K562 (cell line): ENCODE data around the gene SDCBP2. TPM values are rescaled to one million over a fixed set of nuclear protein-coding genes. Genes with fewer than 3 reads are reported as not detected.

Source experiments
- ATAC-seq: fragments of 200-7000 bp; cut with Tn5 transposase; 3 replicates; pipeline ENCODE4 v1.9.1; 2020; ENCODE audit warnings: moderate library complexity
- BruUV-seq: library from RNA; stranded (reverse); fragments of 400-500 nt; replicated peaks from 2 replicates; lab custom pipeline; 2021; lab: Mats Ljungman, UMichigan
- CTCF ChIA-PET: fragments of 300-600 bp; formaldehyde crosslinking; extraction: SDS; loops from one replicate; lab custom pipeline; 2021; ENCODE audit warnings: low intra/inter-chr PET ratio; lab: Yijun Ruan, JAX
- POLR2A ChIA-PET: fragments of 300-600, 350-650 bp; sonication (Branson Sonifier 250); formaldehyde crosslinking; extraction: SDS; loops from one replicate; lab custom pipeline; 2021; ENCODE audit warnings: antibody characterized with exemption, inconsistent platforms; lab: Yijun Ruan, JAX
- DNase-seq, 4 experiments: peaks; one replicate each; pipeline versions ENCODE4 v3.0.0 to v3.0.0-alpha.2; 2011 to 2018; ENCODE audit warnings: low spot score in 3 of 4, mixed read lengths in 3 of 4; ENCODE audit errors: extremely low read depth in 1 of 4
- FAIRE-seq: peaks from 2 replicates; lab custom pipeline; 2011; peaks lifted over from hg19 to GRCh38; lab: Jason Lieb, UNC
- H2AFZ ChIP-seq: 2 replicates; pipeline ENCODE4 v1.6.0; 2011; ENCODE audit warnings: low read depth, low read length, control low read depth, inconsistent platforms
- H3K27ac ChIP-seq: fragments of 200-600 bp; 3 replicates; pipeline ENCODE4 v1.8.0; 2011; ENCODE audit warnings: low read depth, mild to moderate bottlenecking, control low read depth, inconsistent platforms, low read length, moderate library complexity, mixed read lengths; ENCODE audit errors: extremely low read depth
- H3K27me3 ChIP-seq, 2 experiments: fragments of 300-600 bp in 1 of 2; 2 replicates in 1 of 2; 3 replicates in 1 of 2; pipeline versions ENCODE4 v1.6.0 to v1.8.0; 2011; ENCODE audit warnings: inconsistent platforms in 2 of 2, low read length in 2 of 2, mild to moderate bottlenecking in 1 of 2, mixed read lengths in 1 of 2, moderate library complexity in 1 of 2; ENCODE audit not compliant: control insufficient read depth in 2 of 2, insufficient read depth in 2 of 2
- H3K36me3 ChIP-seq: fragments of 300-600 bp; 3 replicates; pipeline ENCODE4 v1.8.0; 2011; ENCODE audit warnings: mild to moderate bottlenecking, low read length, inconsistent platforms; ENCODE audit not compliant: control insufficient read depth, insufficient read depth
- H3K4me1 ChIP-seq, 2 experiments: fragments of 200-600 bp in 1 of 2; replicated peaks in 1 of 2; 2 replicates in 1 of 2; 3 replicates in 1 of 2; pipeline versions ENCODE4 v1.5.1 to v1.8.0; 2011; ENCODE audit warnings: inconsistent platforms in 2 of 2, low read length in 2 of 2, mild to moderate bottlenecking in 1 of 2, mixed read lengths in 1 of 2, moderate library complexity in 1 of 2; ENCODE audit not compliant: control insufficient read depth in 2 of 2, insufficient read depth in 2 of 2
- H3K4me2 ChIP-seq: 2 replicates; pipeline ENCODE4 v1.6.1; 2011; ENCODE audit warnings: low read length, control low read depth, inconsistent platforms, mixed read lengths; ENCODE audit not compliant: insufficient read depth
- H3K4me3 ChIP-seq: fragments of 200-600 bp; sonication (generic), shearing (Covaris generic); 2 replicates; pipeline ENCODE4 v1.5.1; 2016; ENCODE audit warnings: control low read depth, inconsistent platforms
- H3K79me2 ChIP-seq: fragments of 200-600 bp; 3 replicates; pipeline ENCODE4 v1.8.0; 2011; ENCODE audit warnings: low read length, inconsistent platforms; ENCODE audit not compliant: control insufficient read depth, insufficient read depth
- H3K9ac ChIP-seq, 2 experiments: 2 replicates each; pipeline versions ENCODE4 v1.6.0 to v1.6.1; 2011; ENCODE audit warnings: low read depth in 2 of 2, low read length in 2 of 2, control low read depth in 1 of 2, inconsistent platforms in 1 of 2, mild to moderate bottlenecking in 1 of 2, mixed read lengths in 1 of 2; ENCODE audit not compliant: insufficient read depth in 1 of 2
- H3K9me1 ChIP-seq: one replicate; pipeline ENCODE4 v1.6.0; 2011; ENCODE audit warnings: inconsistent platforms, mild to moderate bottlenecking, low read length, moderate library complexity; ENCODE audit not compliant: control insufficient read depth, insufficient read depth
- H3K9me3 ChIP-seq: replicated peaks from 2 replicates; pipeline ENCODE4 v1.5.1; 2011; ENCODE audit warnings: low read depth, low read length, inconsistent platforms; ENCODE audit not compliant: control insufficient read depth, insufficient read depth
- H4K20me1 ChIP-seq: replicated peaks from 2 replicates; pipeline ENCODE4 v1.6.1; 2011; ENCODE audit warnings: low read length, inconsistent platforms, mixed read lengths; ENCODE audit not compliant: control insufficient read depth, insufficient read depth
- NCOA2 ChIP-seq, 2 experiments: fragments of 450-650 bp; IDR thresholded peaks; 2 replicates each; pipeline ENCODE4 v1.6.1; 2018; ENCODE audit warnings: mild to moderate bottlenecking in 2 of 2, moderate library complexity in 1 of 2; ENCODE audit not compliant: partially characterized antibody in 2 of 2
- SLC30A9 ChIP-seq: fragments of 250-450 bp; sonication (Bioruptor Pico); IDR thresholded peaks from 2 replicates; pipeline ENCODE4 v1.8.0; 2022; ENCODE audit warnings: mild to moderate bottlenecking, moderate library complexity
- SMAD3 ChIP-seq: fragments of 450-650 bp; formaldehyde crosslinking; conservative IDR thresholded peaks from 2 replicates; pipeline ENCODE4 v1.4.0; 2020; ENCODE audit warnings: mild to moderate bottlenecking
- SRSF3 ChIP-seq: fragments of 200-400 bp; formaldehyde crosslinking; IDR thresholded peaks from 2 replicates; pipeline ENCODE4 v1.6.1; 2016; ENCODE audit warnings: mild to moderate bottlenecking, low read length, moderate library complexity; ENCODE audit not compliant: insufficient read depth
- STAT5B ChIP-seq: fragments of 250-450 bp; sonication (Bioruptor Pico); IDR thresholded peaks from 2 replicates; pipeline ENCODE4 v1.8.0; 2021; ENCODE audit warnings: mild to moderate bottlenecking, inconsistent platforms
- ZNF239 ChIP-seq: fragments of 250-450 bp; sonication (Bioruptor Pico); IDR thresholded peaks from 2 replicates; pipeline ENCODE4 v1.4.0; 2020; ENCODE audit warnings: mild to moderate bottlenecking
- ZNF263 ChIP-seq: sonication (generic); formaldehyde crosslinking; IDR thresholded peaks from 2 replicates; pipeline ENCODE4 v1.8.0; 2022; ENCODE audit warnings: mild to moderate bottlenecking, missing genetic modification reagents, borderline replicate concordance
- ZNF561 ChIP-seq: fragments of 450-650 bp; formaldehyde crosslinking; conservative IDR thresholded peaks from 2 replicates; pipeline ENCODE4 v1.4.0; 2020; ENCODE audit warnings: mild to moderate bottlenecking, moderate library complexity
- WGBS: fragments of 100-300 bp; shearing (Covaris generic); methylation state at CpG from one replicate; pipeline ENCODE4 v1.1.6; 2016; ENCODE audit warnings: low coverage, mixed read lengths; ENCODE audit not compliant: insufficient coverage; ENCODE audit errors: missing lambda C conversion rate; 5-methylcytosine and 5-hydroxymethylcytosine counted together
- in situ Hi-C: fragments of 300-500 bp; cut with MboI; formaldehyde crosslinking; loops from 4 replicates; pipeline ENCODE4 v1.15.0; 2018; ENCODE audit warnings: inconsistent platforms, mixed read lengths
- intact Hi-C: fragments of 100-400 bp; cut with micrococcal nuclease; formaldehyde crosslinking; loops from 2 replicates; pipeline ENCODE4 v1.14.2; 2022
- polyA plus RNA-seq, 8 experiments: library from polyadenylated mRNA; depleted of rRNA in 4 of 8; stranded (reverse) in 5 of 8; unstranded in 3 of 8; fragments of >200 nt; fragmentation: Nextera tagmentation in 2 of 8; fragmentation: Illumina TruSeq in 1 of 8; extraction: Ambion mirVana in 2 of 8; extraction: Trizol in 1 of 8; gene quantifications; 2 replicates each; pipeline versions ENCODE4 v1.2.1 to v1.2.3, GENCODE V29; 2011 to 2014; ENCODE audit warnings: inconsistent platforms in 1 of 8, missing spikeins in 1 of 8
- total RNA-seq, 7 experiments: library from RNA; depleted of rRNA in 6 of 7; stranded (reverse); fragments of >200 nt in 6 of 7; fragmentation: Illumina TruSeq in 2 of 7; extraction: Trizol in 2 of 7; gene quantifications; 2 replicates each; pipeline versions ENCODE4 v1.2.1 to v1.2.3, GENCODE V29; 2011 to 2021; ENCODE audit warnings: low replicate concordance in 1 of 7

The SDCBP2 gene
- total and polyA plus RNA-seq, 9 of the 15 experiments (the other 6 are each of a cell fraction or from before 2014, with no cell fraction given): 0.06 to 1.2 (median 0.80) TPM

DNA sequence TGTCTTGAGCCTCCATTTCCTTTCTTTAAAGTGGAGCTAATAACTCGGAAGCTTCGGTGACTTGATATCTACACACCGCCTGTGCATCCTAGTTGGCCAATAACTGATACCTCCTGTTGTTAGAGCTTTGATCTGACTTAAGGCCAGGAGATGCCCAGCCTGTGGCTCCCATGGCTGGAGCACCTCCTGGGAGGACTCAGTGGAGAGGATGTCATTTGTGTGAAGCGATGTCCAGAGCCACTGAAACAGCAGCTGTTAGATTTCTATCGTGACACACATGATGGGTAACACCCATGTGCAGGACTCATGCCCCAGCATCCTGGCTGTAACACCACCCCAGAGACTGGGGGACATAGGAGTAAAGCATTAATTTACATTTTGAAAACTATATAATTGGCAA, 30.8 kb downstream of the SDCBP2 start:
- Histone ChIP-seq H3K4me2 (no peak overlapping the region), H3K9me3 (no peaks in the 10 kb centered on the region), H4K20me1 (no peaks in the 10 kb centered on the region; the same call in 1 of the 2 replicates), H3K27ac (no peak overlapping the region), H3K9me1 (no peaks in the 10 kb centered on the region), H3K79me2 (no peaks in the 10 kb centered on the region), H3K4me1 (peaks cover 3 to 17% of the 10 kb centered on the region in 2 experiments; a peak in 4 of 5 replicates), H3K4me3 (no peak overlapping the region), H3K36me3 (no peaks in the 10 kb centered on the region; the same call in 2 of the 3 replicates), H3K27me3 (no peaks in the 10 kb centered on the region), H3K9ac (no peak overlapping the region), H2AFZ (no peak overlapping the region)
- no peak for ATAC-seq
- ChIA-PET POLR2A (no interaction called here), CTCF (no interaction called here)
- FAIRE-seq: no peak
- 55% methylated on average over 3 of the region's 5 CpGs for WGBS
- intact Hi-C loops (no loop called here), in situ Hi-C loops (no loop called here)
- BruUV-seq: no TSS peak
- TF ChIP-seq STAT5B (CRISPR knock-in tag) (no peak), ZNF263 (CRISPR knock-in tag) (peak; percentile 82)
- no peak for DNase-seq

DNA sequence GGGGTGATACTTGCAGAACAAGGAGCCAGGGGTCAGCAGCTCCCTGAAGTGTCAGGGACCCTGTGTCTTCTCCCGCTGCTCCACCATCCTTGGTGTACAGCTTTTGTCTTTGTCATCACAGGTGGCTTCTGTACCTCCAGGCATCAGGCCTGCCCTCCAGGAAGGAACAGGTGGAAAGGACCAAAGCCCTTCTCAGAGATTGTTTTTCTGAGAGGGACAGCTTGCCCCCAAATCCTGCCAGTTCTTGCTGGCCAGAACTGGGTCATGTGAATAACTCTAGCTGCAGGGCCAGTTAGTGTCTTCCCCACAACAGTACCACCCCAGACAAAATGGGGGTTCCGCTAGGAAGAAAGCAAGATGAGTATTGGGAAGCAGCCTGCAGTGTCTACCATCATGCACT, 31.5 kb downstream of the SDCBP2 start:
- H3K27me3 ChIP-seq: no peaks in the 10 kb centered on the region
- 29% methylated on average over 1 of the region's 2 CpGs for WGBS
- in situ Hi-C loops: no loop called here
- H3K4me2 ChIP-seq: no peak overlapping the region
- H3K9ac ChIP-seq: no peak overlapping the region
- H2AFZ ChIP-seq: no peak overlapping the region
- H3K4me1 ChIP-seq: peaks cover 3 to 17% of the 10 kb centered on the region in 2 experiments; a peak in 4 of 5 replicates
- no peaks in the 10 kb centered on the region; the same call in 1 of the 2 replicates for H4K20me1 ChIP-seq
- no peaks in the 10 kb centered on the region for H3K79me2 ChIP-seq
- H3K4me3 ChIP-seq: no peak overlapping the region
- ChIA-PET CTCF (no interaction called here), POLR2A (no interaction called here)
- ATAC-seq (no peak), DNase-seq (no peak), FAIRE-seq (no peak)
- no peaks in the 10 kb centered on the region; the same call in 2 of the 3 replicates for H3K36me3 ChIP-seq
- no TSS peak for BruUV-seq
- no peaks in the 10 kb centered on the region for H3K9me3 ChIP-seq
- no peaks in the 10 kb centered on the region for H3K9me1 ChIP-seq
- intact Hi-C loops: no loop called here
- TF ChIP-seq SMAD3 (CRISPR knock-in tag): no peak
- no peak for TF ChIP-seq SRSF3
- TF ChIP-seq SLC30A9 (CRISPR knock-in tag): no peak
- no peak for TF ChIP-seq NCOA2 (IDR thresholded peaks at IDR 0.05; ENCODE audit: partially characterized antibody in 2 of 2)
- no peak for TF ChIP-seq ZNF239
- no peak for TF ChIP-seq ZNF561 (CRISPR knock-in tag)
- no peak overlapping the region for H3K27ac ChIP-seq
